Measurements from ENCODE around the gene LRRK1.

Gene LRRK1

GRCh38 chr15:100914876-100915275 is 4.3 kb upstream of the LRRK1 start:
- DNase-seq = no peak

- DNase-seq = peak; percentile 76
Measured at GRCh38 chr15:100918034-100918689, 995 bp upstream of the LRRK1 start.

GRCh38 chr15:100919481-100920405 is 586 bp downstream of the LRRK1 start:
- DNase-seq = peak; percentile 32

- no peak for DNase-seq
Measured at GRCh38 chr15:100920516-100921135, 1.5 kb downstream of the LRRK1 start.

- DNase-seq = no peak
Measured at GRCh38 chr15:100922192-100923040, 3.3 kb downstream of the LRRK1 start.

GRCh38 chr15:100923076-100923475 is 3.9 kb downstream of the LRRK1 start:
- no peak for DNase-seq

- no peak for DNase-seq
Measured at GRCh38 chr15:100923902-100924301, 4.7 kb downstream of the LRRK1 start.

- no peak for DNase-seq
Measured at GRCh38 chr15:100924436-100924835, 5.3 kb downstream of the LRRK1 start.

GRCh38 chr15:100925480-100925879 is 6.3 kb downstream of the LRRK1 start:
- DNase-seq = no peak

- DNase-seq = no peak
Measured at GRCh38 chr15:100926258-100926657, 7.1 kb downstream of the LRRK1 start.

- DNase-seq = no peak
Measured at GRCh38 chr15:100926971-100927756, 8.0 kb downstream of the LRRK1 start.

GRCh38 chr15:100928632-100929280 is 9.6 kb downstream of the LRRK1 start:
- DNase-seq = no peak

GRCh38 chr15:100929641-100930042 is 10.5 kb downstream of the LRRK1 start:
- no peak for DNase-seq

- DNase-seq = no peak
Measured at GRCh38 chr15:100930306-100930848, 11.2 kb downstream of the LRRK1 start.

- no peak for DNase-seq
Measured at GRCh38 chr15:100931143-100931890, 12.2 kb downstream of the LRRK1 start.

- DNase-seq = peak; percentile 41
Measured at GRCh38 chr15:100932676-100933348, 13.7 kb downstream of the LRRK1 start.

- DNase-seq = no peak
Measured at GRCh38 chr15:100934166-100934565, 15.0 kb downstream of the LRRK1 start.

- DNase-seq = no peak
Measured at GRCh38 chr15:100934726-100935125, 15.6 kb downstream of the LRRK1 start.

GRCh38 chr15:100937171-100937570 is 18.0 kb downstream of the LRRK1 start:
- DNase-seq = no peak

Data from fibroblast of skin of back (primary cell).